HG03097 (cell line): ENCODE data around the gene ASTN2.
"Not testable (repeated sequence)": the region's sequence is repeated elsewhere in the genome, so short reads cannot be mapped to it uniquely, and the experiment has no call there.

ENCODE experiments used
- ATAC-seq: cut with Tn5 transposase; IDR thresholded peaks from one replicate; pipeline ENCODE4 v1.9.1; 2021; ENCODE audit not compliant: unreplicated experiment, low FRiP score

Gene ASTN2

GRCh38 chr9:116843863-116844620, 570.8 kb downstream of the ASTN2 start:
- no peak for ATAC-seq

- ATAC-seq = no peak
Measured at GRCh38 chr9:116842658-116843057, 572.2 kb downstream of the ASTN2 start.

DNA sequence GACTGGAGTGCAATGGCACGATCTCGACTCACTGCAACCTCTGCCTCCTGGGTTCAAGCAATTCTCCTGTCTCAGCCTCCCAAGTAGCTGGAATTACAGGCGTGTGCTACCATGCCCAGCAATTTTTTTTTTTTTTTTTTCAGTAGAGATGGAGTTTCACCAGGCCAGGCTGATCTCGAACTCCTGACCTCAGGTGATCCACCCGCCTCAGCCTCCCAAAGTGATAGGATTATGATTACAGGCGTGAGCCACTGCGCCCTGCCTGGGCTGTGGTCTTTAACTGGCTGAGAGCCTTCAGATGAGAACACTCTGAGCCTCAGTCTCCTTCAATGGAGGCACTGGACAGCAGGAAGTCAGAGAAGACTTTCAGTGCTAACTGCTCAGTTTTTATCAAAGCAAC, 576.4 kb downstream of the ASTN2 start:
- ATAC-seq = not testable (repeated sequence)

DNA sequence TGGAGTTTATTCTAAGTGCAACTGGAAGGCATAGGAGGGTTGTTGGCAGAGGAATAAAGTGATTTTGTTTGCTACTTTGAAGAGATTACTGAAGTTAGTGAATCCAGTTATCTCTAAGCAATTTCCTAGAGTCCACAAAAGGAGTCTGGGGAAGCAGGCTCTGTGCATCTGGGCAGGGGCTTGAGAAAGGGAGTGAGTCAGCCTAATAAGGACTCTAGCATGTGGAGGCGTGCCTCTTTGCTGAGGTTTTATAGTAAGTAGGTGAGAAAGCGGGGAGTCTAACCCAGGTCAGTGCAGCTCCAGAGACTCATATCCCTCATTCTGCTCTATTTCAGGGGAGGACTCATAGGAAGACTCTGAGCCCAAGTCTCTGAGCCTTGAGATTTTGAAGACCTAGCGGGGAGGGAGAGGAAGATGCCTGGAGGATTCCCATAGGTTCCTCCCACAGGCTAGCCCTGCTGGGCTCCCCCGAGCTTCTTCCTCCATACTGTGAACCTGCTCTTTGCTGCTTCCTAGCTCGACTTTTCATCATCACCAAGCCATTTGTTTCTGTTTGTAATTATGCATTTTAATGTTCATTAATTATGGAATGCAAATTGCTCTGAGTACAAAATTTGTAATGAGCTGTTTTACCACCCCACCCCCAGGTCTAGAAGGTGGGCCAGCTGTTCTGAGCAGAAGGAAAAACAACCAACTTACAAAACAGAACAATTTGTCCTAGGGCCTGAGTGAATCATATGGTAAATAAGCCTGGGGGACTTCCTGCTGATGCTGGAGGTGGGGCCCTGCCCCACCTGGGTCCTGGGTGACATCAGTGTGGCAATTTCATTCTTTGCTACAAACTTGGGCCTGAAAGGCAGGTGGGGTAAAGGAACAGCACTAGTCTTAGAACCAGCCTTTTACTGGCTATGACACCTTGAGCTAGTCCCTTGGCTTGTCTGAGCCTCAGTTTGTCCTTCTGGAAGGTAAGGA, 577.6 kb downstream of the ASTN2 start:
- no peak for ATAC-seq

- not testable (repeated sequence) for ATAC-seq
Measured at GRCh38 chr9:116830321-116830720, 584.5 kb downstream of the ASTN2 start.

DNA sequence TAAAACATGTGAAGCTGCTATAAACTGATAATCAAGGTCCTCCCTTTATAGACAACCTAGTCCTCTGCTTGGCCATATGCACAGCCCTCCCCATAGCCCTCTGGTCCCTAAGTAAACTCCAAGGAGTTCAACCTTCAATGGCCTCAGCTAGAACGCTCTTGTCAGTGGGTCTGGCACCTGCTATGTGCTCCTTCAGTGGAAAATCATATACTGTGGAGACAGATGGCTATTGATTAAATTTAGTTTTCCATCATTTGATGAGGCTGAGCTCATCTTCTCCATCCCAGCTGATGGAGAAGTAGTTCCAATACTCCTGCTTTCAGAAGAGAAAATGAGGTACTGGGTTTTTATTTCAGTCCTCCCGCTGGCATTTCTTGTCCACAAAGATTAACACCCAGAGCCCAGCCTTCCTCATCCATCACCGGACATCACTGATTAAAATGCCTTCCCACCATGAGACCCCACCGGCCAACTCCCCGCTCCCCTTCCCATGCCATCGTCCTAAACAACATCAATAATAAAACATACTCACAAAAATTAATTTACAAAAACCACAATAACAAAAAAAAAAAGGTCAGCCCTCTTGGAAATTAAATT, 593.1 kb downstream of the ASTN2 start:
- no peak for ATAC-seq

GRCh38 chr9:116819116-116819515, 595.7 kb downstream of the ASTN2 start:
- ATAC-seq = no peak

- ATAC-seq = no peak
Measured at GRCh38 chr9:116817762-116818161, 597.1 kb downstream of the ASTN2 start.

DNA sequence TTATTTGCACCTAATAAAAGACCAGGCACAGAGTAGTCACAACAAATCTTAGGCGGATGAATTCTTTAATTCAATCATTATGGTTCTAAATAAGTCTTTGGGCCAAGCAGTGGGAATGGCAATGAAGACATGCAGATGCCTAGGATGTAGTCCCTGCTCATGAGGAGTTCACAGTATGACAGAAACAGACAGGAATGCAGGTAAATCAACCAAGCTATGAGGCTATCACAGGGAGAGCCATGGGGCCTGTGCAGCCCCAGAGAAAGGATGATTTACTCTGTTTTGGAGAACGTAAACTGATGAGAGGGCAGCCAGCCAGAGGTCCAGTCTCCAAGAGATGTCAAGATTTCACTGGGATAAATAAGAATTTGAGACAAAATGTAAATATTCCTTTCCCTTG, 598.4 kb downstream of the ASTN2 start:
- no peak for ATAC-seq

- ATAC-seq = no peak
Measured at GRCh38 chr9:116815835-116816234, 599.0 kb downstream of the ASTN2 start.

- no peak for ATAC-seq
Measured at GRCh38 chr9:116813031-116813300, 601.9 kb downstream of the ASTN2 start.

GRCh38 chr9:116812231-116813030, 602.4 kb downstream of the ASTN2 start:
- no peak for ATAC-seq

- no peak for ATAC-seq
Measured at GRCh38 chr9:116809656-116810055, 605.2 kb downstream of the ASTN2 start.

GRCh38 chr9:116806075-116806474, 608.8 kb downstream of the ASTN2 start:
- no peak for ATAC-seq

- ATAC-seq = no peak
Measured at GRCh38 chr9:116800885-116801284, 614.0 kb downstream of the ASTN2 start.

GRCh38 chr9:116800074-116800473, 614.8 kb downstream of the ASTN2 start:
- no peak for ATAC-seq

- no peak for ATAC-seq
Measured at GRCh38 chr9:116798521-116798920, 616.3 kb downstream of the ASTN2 start.

- ATAC-seq = no peak
Measured at GRCh38 chr9:116797276-116797675, 617.6 kb downstream of the ASTN2 start.

GRCh38 chr9:116796669-116797068, 618.2 kb downstream of the ASTN2 start:
- ATAC-seq = no peak

- ATAC-seq = no peak
Measured at GRCh38 chr9:116795821-116796220, 619.0 kb downstream of the ASTN2 start.

DNA sequence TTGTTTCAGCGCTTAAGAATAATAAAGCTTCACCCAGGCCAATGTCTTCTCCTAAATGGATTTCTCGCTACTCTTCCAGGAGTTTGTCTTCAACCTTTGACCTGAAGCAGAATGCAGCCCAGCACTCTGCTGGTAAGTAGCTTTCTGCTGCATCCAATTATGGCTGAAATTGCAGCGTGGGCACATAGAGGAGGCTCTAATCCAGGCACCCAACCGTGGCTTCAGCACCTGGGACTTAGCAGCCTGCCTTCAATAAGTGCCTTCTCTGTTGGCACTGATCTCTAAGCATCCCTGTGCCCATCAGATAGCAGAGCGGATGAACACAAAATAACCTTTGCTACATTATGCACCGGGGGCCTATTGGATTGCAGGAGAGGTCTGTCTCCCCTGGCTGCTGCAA, 622.6 kb downstream of the ASTN2 start:
- no peak for ATAC-seq
